ENCODE results near the gene AGBL3. TPM values are rescaled to one million over a fixed set of nuclear protein-coding genes. Genes with fewer than 3 reads are reported as not detected.
A peak's percentile ranks its signal among the peaks of the same experiment; 100 is the strongest.
"Not testable (repeated sequence)": the region's sequence is repeated elsewhere in the genome, so short reads cannot be mapped to it uniquely, and the experiment has no call there.

Gene AGBL3
- polyA plus RNA-seq, 3 donors, result 6.7 to 10.0 (median 7.6) TPM

- no peak for DNase-seq (ENCODE audit: low read depth in 3 of 3, low spot score in 2 of 3)
These were observed 24.0 kb upstream of the AGBL3 start for GRCh38 chr7:134962270-134962780.

GRCh38 chr7:134963036-134963435 lies 23.3 kb upstream of the AGBL3 start:
- no peak for DNase-seq (ENCODE audit: low read depth in 3 of 3, low spot score in 2 of 3)

- no peak for DNase-seq (ENCODE audit: low read depth in 3 of 3, low spot score in 2 of 3)
These were observed 19.6 kb upstream of the AGBL3 start for GRCh38 chr7:134966691-134967090.

- DNase-seq (ENCODE audit: low read depth in 3 of 3, low spot score in 2 of 3), result no peak
These were observed 18.2 kb upstream of the AGBL3 start for GRCh38 chr7:134968110-134968509.

GRCh38 chr7:134981645-134982044 lies 4.7 kb upstream of the AGBL3 start:
- not testable (repeated sequence) for DNase-seq (ENCODE audit: low read depth in 3 of 3, low spot score in 2 of 3)

GRCh38 chr7:134985894-134986362 lies 380 bp upstream of the AGBL3 start:
- DNase-seq (ENCODE audit: low read depth in 3 of 3, low spot score in 2 of 3), result no peak

- no peak for DNase-seq (ENCODE audit: low read depth in 3 of 3, low spot score in 2 of 3)
These were observed 1.9 kb downstream of the AGBL3 start for GRCh38 chr7:134988161-134988560.

- no peak for DNase-seq (ENCODE audit: low read depth in 3 of 3, low spot score in 2 of 3)
These were observed 5.4 kb downstream of the AGBL3 start for GRCh38 chr7:134991469-134992339.

GRCh38 chr7:134992626-134993179 lies 6.4 kb downstream of the AGBL3 start:
- no peak for DNase-seq (ENCODE audit: low read depth in 3 of 3, low spot score in 2 of 3)

GRCh38 chr7:134993877-134994456 lies 7.7 kb downstream of the AGBL3 start:
- DNase-seq (ENCODE audit: low read depth in 3 of 3, low spot score in 2 of 3), result no peak

GRCh38 chr7:134995239-134996096 lies 9.2 kb downstream of the AGBL3 start:
- no peak for DNase-seq (ENCODE audit: low read depth in 3 of 3, low spot score in 2 of 3)

- DNase-seq (ENCODE audit: low read depth in 3 of 3, low spot score in 2 of 3), result peak in 1 of 3 donors; percentile 48
These were observed 9.8 kb downstream of the AGBL3 start for GRCh38 chr7:134996097-134996550.

GRCh38 chr7:134997214-134997885 lies 11.0 kb downstream of the AGBL3 start:
- no peak for DNase-seq (ENCODE audit: low read depth in 3 of 3, low spot score in 2 of 3)

- no peak for DNase-seq (ENCODE audit: low read depth in 3 of 3, low spot score in 2 of 3)
These were observed 12.8 kb downstream of the AGBL3 start for GRCh38 chr7:134999136-134999535.

- no peak for DNase-seq (ENCODE audit: low read depth in 3 of 3, low spot score in 2 of 3)
These were observed 15.3 kb downstream of the AGBL3 start for GRCh38 chr7:135001390-135002165.

- no peak for DNase-seq (ENCODE audit: low read depth in 3 of 3, low spot score in 2 of 3)
These were observed 25.9 kb downstream of the AGBL3 start for GRCh38 chr7:135012229-135012628.

GRCh38 chr7:135023622-135024021 lies 37.3 kb downstream of the AGBL3 start:
- DNase-seq (ENCODE audit: low read depth in 3 of 3, low spot score in 2 of 3), result no peak

GRCh38 chr7:135035252-135035651 lies 48.9 kb downstream of the AGBL3 start:
- DNase-seq (ENCODE audit: low read depth in 3 of 3, low spot score in 2 of 3), result no peak

GRCh38 chr7:135067017-135067416 lies 80.7 kb downstream of the AGBL3 start:
- not testable (repeated sequence) for DNase-seq (ENCODE audit: low read depth in 3 of 3, low spot score in 2 of 3)

Measured in right renal cortex interstitium (tissue), 3 donors.